SKM-1 treated with dmso at 0.1 percent for 144 hours (cell line): ENCODE data around the gene WDR19.
A peak's percentile ranks its signal among the peaks of the same experiment; 100 is the strongest.
"Not testable (repeated sequence)": the region's sequence is repeated elsewhere in the genome, so short reads cannot be mapped to it uniquely, and the experiment has no call there.

ENCODE experiments used
- DNase-seq: peaks from one replicate; lab custom pipeline; 2025; ENCODE audit not compliant: unreplicated experiment; lab: John Stamatoyannopoulos, UW

Gene WDR19

GRCh38 chr4:39181905-39182638 is at the start of gene WDR19:
WDR19 (plus strand) TSS chr4:39182529; CDS start chr4:39182558, 29 bp downstream.
- peak; percentile 99 for DNase-seq

- DNase-seq = no peak
These were observed 48.7 kb upstream of the WDR19 start for GRCh38 chr4:39133623-39134022.

- no peak for DNase-seq
These were observed 47.5 kb upstream of the WDR19 start for GRCh38 chr4:39134683-39135306.

DNA sequence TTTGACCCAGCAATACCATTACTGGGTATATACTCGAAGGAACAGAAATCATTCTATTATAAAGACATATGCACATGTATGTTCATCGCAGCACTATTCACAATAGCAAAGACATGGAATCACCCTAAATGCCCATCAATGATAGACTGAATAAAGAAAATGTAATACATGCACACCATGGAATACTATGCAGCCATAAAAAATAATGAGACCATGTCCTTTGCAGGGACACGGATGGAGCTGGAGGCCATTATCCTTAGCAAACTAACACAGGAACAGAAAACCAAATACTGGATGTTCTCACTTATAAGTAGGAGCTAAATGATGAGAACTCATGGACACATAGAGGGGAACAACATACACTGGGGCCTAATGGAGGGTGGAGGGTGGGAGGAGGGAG is 44.1 kb upstream of the WDR19 start:
- DNase-seq = not testable (repeated sequence)

DNA sequence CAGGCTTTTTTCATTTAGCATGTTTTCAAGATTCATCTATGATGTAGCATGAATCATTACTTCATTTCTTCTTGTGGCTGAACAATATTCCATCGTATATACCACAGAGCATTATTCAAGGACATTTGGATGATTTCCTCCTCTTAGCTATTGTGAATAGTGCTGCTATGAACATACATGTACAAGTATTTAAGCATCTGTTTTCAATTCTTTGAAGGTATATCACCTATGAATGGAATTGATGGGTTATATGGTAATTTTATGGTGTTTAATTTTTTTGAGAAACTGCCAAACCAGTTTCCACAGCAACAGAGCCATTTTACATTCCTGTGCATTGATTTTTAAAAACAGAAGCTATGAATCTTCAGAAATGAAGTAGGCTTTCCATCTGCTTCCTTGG is 36.1 kb upstream of the WDR19 start:
- DNase-seq = no peak

DNA sequence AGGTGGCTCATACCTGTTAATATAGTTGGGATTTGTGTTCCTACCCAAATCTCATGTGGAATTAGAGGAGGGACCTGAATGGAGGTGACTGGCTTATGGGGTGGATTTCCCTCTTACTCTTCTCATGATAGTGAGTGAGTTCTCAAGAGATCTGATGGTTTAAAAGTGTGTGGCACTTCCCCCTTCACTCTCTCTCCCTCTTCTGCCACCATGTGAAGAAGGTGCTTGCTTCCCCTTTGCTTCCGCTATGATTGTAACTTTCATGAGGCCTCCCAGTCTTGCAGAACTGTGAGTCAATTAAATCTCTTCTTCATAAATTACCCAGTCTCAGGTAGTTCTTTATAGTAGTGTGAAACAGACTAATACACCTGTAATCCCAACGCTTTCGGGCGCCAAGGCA is 28.3 kb upstream of the WDR19 start:
- DNase-seq = peak; percentile 6

DNA sequence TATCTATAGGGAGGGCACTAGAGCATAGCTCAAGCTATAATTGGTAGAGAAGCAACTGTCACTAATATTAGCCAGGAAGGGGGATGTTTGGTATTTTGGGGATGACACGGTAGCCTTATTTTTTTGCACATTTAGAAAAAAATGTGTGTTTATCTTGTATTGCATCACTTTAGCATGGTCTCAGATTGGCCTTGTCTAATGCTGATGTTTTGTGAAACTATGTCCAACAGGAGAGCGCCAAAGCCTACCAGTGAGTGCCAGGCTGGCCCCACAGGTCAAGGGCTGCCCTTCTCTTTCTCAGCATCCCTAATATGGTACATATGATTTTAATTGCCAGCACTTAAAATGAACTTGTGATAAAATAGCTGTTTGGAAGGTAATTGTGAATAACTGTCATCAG is 24.8 kb upstream of the WDR19 start:
- no peak for DNase-seq

DNA sequence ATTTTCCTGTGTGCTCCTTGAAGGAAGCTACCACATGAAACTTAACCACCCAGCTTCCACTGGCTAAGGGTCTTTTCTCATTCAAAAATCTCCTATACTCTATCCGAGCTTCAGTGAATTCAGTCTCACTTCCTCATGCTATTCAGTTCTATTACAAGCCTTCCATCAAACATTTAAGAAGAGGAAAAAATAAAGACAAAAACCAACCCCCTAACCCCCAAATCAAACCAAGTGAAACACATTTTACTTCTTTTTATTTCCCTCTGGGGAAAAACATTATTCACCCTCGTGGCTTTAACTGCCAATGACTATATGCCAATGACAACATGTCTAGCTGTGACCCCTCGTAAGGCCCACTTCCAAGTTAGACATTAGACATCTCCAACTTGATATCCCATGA is 16.2 kb upstream of the WDR19 start:
- DNase-seq = no peak

DNA sequence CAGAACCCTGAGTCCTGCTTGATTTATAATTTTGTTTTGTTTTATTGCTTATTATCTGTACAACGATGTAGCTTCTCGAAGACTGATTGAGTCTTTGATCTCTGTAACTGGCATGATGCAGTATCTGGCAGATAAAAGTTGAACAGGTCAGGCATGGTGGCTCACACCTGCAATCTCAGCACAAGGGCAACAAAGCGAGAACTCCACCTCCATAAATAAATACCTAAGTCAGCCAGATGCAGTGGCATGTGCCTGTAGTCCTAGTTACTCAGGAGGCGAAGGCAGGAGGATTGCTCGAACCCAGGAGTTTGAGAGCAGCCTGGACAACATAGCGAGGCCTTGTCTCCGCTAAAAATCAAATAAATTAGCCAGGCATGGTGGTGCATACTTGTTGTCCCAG is 15.7 kb upstream of the WDR19 start:
- DNase-seq = no peak

DNA sequence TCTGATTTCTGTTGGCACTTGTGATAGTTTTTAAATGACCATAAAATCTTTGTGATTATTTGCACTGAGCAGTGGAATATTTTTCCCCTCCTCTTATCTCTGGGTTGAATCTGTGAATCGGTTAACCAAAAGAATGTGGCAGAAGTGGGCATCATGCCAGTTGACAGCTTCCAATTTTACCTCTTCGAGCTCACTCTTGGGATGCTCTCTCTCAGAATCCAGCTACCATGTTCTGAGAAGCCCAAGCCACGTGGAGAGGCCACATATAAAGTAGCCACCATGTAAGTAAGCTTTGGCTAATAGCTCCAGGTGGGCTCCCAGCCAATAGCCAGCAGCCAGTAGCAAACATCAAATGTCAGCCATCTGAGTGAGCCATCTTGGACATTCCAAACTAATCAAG is 12.9 kb upstream of the WDR19 start:
- DNase-seq = no peak

GRCh38 chr4:39170301-39170700 is 12.0 kb upstream of the WDR19 start:
- DNase-seq = peak; percentile 6

DNA sequence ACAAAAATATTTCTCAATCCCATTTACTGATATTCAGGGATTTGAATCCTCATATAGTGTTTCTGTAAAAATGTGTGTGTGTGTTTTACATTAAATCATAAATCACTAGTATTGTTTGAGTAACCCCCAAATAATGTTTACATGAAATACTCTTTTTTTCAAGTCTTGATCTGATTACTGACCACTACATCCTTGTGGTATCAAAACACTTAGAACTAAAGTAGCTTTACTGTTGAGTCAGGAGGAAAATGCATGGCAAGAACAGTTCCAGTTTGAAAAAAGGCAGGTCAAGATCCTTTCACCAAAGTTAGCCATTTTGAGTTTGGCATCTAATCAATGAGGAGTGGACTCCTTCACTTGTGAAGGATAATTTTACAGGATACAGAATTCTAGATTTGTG is 3.6 kb upstream of the WDR19 start:
- no peak for DNase-seq

DNA sequence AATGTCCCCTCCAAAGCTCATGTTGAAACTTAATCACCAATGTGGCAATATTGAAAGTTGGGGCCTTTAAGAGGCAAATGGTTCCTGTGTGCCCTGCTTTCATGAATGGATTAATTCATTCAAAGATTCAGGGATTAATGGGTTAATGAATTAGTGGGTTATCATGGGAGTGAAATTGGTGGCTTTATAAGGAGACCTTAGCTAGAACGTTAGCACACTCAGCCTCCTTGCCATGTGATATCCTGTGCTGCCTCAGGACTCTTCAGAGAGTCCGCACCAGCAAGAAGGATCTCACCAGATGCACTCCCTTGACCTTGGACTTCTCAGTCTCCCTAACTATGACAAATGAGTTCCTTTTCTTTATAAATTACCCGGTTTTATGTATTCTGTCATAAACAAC is 2.6 kb upstream of the WDR19 start:
- DNase-seq = no peak

DNA sequence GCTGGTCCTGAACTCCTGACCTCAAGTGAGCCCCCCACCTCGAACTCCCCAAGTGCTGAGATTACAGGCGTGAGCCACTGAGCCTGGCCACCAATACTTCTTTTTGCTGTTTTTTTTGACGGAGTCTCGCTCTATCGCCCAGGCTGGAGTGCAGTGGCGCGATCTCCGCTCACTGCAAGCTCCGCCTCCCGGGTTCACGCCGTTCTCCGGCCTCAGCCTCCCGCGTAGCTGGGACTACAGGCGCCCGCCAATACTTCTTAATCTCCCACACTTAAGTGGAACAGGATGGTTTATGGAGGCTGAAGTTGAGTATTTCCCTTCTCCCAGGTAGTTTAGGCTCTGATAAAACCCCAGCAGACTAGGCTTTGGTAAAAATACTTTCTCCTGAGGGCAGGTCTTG is 1.7 kb upstream of the WDR19 start:
- DNase-seq = not testable (repeated sequence)

DNA sequence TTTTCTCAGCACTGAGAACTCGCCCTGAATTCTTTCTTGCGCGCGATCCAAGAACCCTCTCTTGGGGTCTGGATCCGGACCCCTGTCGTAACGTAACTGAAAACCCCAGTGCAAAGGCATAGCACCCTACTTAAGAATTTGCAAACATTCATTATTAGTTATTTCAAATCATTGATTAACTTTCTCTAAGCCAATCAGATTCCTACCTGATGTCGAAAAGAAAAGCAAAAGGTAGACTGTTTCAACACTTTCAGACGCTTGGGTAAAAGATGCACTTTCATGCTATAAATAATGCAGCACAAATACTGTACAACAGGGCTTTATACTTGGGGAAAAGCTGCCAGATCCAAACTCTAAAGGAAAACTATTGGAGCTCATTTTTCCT is 817 bp upstream of the WDR19 start:
- DNase-seq = no peak

DNA sequence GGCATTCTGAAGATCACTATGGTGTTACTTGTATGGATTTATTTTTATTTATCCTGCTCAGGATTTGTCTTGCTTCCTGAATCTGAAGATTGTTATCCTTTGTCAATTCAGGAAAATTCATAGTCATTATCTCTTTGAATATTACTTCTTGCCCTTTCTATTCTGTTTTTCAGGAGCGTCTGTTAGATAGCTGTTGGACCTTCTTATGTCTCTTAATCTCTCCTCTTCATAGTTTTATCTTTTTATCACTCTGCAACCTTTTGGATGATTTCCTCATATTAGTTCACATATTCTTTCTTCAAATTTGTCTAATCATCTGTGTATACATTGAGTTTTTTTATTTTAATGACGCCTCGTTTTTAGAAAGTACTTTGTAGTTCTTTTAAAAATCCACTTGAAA is 19.6 kb downstream of the WDR19 start:
- DNase-seq = no peak

- DNase-seq = no peak
These were observed 22.2 kb downstream of the WDR19 start for GRCh38 chr4:39204543-39204942.

GRCh38 chr4:39205000-39205399 is 22.7 kb downstream of the WDR19 start:
- no peak for DNase-seq

- no peak for DNase-seq
These were observed 23.1 kb downstream of the WDR19 start for GRCh38 chr4:39205476-39205875.

DNA sequence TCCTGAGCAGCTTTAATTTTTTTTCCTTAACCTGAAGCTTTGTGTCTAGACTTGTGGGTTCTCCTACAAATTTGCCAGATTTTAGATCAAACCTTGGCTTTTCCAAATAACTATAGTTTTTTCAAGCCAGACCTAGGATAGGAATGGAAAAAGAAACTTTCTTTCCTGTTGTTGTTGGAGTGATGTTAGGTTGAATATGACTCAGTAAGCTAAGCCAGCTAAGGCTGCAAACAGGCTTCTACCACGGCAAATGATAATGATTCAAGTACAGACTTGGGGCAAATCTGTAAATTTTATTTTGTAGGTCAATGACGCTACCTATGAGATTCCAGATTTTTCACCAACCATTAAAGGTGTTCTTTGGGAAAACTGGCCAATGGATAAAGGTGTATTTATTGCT is 45.6 kb downstream of the WDR19 start:
- no peak for DNase-seq

- no peak for DNase-seq
These were observed 46.0 kb downstream of the WDR19 start for GRCh38 chr4:39228377-39228776.

DNA sequence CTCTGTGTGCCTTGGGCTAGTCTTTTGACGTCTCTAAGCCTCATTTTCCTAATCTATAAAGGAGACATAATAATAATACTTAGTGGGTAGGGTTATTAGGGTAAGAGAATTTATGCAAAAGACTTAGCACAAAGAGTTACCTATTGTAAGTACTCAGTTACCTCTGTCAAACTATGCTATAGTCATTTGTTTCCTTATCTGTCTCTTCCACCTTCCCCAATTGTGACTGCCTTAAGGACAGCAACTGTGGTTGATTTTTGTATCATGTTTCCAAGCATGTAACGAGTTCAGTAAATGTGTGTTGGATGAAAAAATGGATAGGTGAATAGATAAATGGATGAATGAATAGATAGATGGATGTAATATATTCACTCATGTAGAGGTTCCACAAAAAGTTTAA is 48.1 kb downstream of the WDR19 start:
- no peak for DNase-seq

DNA sequence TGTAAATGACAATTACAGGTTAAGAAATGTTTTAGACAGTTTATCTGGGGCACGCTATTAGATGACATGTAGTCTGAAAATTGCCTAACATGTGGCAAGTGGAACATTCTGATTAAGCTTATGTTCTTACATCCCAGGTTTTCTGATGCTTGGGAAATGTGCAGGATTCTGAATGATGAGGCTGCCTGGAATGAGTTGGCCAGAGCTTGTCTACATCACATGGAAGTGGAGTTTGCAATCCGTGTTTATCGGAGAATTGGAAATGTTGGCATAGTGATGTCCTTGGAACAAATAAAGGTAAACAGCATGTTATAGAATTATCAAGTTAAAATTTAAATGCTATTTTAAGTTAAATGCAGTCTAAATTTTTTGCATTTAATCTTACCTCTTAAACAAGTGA is 49.3 kb downstream of the WDR19 start:
- DNase-seq = no peak
